Middle frontal gyrus (tissue), 1 donor: ENCODE measurements around the gene PPFIA1.

Experiments
- DNase-seq: peaks from one replicate; pipeline ENCODE4 v3.0.0-alpha.2; 2015; ENCODE audit warnings: low spot score; ENCODE audit errors: extremely low spot score

PPFIA1 gene

GRCh38 chr11:70297341-70297740 is 26.9 kb downstream of the PPFIA1 start:
- no peak for DNase-seq

DNA sequence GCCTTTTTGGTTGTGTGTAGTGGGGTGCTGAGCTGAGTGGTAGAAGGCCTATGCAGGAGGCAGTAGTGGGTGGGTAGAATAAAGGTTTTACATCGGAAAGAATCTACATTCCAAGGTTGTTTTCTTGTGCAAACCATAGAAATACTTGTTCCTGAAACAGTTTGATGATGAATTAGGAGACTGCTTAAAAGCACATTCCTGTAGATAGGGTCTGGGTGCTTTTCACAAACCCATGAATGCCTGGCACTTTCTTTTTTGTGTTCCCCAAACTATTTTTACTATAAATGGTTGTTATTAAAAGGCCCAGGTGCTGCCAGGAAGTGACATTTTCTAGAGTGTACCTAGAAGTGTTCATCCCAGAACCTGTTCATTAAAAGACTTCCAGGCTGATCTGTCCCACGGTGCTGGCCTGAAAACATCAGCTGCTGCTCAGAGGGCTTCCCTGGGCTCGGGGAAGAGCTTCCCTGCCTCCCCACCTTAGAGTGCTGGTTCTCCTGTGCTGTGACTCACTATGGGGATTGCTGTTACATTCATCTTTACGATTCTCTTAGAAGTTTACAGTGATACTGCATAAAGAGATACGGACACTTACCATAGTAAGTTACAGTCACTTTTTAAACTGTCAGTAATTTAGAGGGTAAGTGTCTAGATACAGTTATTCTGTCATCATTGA is 27.9 kb downstream of the PPFIA1 start:
- no peak for DNase-seq

GRCh38 chr11:70299636-70300035 is 29.1 kb downstream of the PPFIA1 start:
- DNase-seq, result no peak

- DNase-seq, result no peak
Observed at GRCh38 chr11:70301191-70301590, 30.7 kb downstream of the PPFIA1 start.

DNA sequence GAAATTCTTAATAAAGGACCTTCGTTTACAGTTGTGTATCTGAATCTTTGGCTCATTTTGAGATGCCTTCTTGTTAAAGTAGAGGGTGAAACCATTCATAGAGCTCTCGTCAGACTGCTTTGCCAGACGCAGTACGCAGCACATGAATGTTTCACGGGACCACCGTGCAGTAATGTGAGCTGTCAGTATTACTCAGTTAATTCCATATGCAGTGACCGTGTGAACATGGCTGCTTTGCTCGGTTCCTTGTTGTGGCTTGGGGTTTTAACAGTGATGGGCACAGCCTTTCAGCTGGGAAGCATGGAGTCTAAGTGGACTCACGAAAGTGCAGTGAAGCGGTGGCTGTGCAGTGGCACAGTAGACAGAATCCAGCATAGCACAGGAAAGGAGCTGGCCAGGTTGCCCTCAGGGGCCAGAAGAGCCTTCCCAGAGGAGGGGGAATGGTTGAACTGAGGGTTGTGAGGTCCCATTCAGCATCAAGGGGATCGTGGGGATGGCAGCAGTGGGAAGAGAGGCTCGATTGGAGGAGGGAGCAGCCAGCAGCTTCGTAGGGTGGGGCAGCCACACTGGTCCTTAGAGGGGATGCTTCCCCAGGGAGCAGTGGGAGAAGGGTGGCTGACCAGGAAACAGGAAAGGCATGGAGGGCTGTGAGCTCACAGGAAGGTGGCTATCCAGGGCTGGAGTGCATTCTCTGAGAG is 31.4 kb downstream of the PPFIA1 start:
- DNase-seq, result no peak

DNA sequence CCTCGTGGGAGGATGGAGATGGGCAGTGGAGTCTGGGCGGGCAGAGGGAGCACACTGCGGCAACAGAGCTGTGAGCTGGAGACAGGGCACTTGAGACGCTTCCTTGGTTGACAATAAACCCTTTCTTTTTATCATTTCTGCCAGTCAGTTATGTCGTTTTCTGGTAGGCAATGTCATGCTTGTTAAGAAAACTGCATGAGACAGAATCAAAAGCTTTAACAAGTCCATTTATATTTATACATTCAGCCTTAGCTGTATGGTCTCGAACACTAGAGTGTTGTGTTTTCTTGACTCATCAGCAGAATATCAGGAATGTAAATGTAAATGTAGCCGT is 31.9 kb downstream of the PPFIA1 start:
- DNase-seq, result no peak

- no peak for DNase-seq
Observed at GRCh38 chr11:70303070-70303469, 32.6 kb downstream of the PPFIA1 start.

DNA sequence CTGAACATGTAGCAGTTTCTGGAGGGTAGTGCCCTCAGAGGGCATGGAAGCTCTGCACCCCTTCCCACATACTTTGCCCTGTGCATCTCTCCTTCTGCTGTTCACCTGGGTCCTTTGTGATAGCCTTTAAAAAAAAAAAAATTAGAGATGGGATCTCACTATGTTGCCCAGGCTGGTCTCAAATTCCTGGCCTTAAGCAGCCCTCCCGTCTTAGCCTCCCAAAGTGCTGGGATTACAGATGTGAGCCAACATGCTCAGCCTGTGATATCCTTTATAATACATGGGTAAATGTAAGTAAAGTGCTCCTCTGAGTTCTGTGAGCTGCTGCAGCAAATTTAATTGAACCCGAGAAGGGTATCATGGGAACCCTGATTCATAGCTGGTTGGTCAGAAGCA is 33.7 kb downstream of the PPFIA1 start:
- no peak for DNase-seq

- DNase-seq, result no peak
Observed at GRCh38 chr11:70305501-70305900, 35.0 kb downstream of the PPFIA1 start.

DNA sequence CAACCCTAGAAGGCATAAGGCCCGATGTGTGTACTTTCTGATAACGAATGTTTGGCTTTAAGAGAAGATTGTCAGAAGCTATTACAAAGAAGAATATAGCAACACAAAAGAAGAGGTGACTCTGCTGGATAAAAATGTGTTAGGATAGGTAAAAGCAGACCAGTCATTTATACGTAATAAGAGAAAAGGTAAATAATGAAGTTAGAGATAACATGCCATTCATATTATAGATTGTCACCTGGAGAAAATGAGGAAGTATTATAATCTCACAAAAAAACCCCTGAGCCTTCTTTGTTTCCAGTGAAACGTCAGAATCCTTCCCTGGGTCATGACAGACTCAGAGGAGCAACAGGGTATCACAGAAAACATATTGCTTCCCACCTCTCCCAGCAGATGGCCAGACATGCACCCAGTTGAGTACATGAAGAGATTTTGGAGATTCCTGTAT is 36.1 kb downstream of the PPFIA1 start:
- no peak for DNase-seq

DNA sequence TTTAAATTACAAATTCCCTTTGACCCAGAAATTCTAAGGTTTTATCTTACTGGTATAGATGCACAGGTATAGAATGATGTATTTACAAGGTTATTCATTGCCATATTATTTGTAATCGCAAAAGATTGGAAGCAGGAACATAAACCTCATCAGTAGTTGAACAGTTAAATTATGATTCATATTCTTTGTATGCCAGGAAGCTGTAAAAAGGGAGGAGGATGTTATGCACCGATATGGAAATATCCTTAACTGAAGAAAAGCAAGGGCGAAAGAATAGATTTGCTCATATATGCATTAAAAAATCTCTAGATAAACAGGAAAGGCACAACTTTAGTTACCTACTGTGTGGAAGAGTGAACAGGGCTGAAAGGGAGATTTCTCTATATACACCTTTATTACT is 36.7 kb downstream of the PPFIA1 start:
- DNase-seq, result no peak

DNA sequence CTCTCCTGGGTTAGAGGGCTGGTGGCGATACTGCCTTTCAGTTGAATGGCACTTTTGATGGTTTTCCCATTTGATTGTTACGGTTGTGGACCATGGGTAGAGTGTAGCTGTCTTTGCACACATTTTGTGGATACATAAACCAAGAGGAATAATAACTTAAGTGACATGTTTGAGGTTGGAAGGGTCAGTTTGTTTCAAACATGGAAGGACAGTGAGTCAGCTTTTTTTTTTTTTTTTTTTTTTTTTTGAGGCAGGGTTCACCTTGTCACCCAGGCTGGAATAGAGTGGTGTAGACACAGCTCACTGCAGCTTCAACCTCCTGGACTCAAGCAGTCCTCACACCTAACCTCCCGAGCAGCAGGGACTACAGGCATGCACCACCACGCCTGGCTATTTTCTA is 41.1 kb downstream of the PPFIA1 start:
- DNase-seq, result no peak

GRCh38 chr11:70312401-70313357 is 42.2 kb downstream of the PPFIA1 start:
- no peak for DNase-seq

- no peak for DNase-seq
Observed at GRCh38 chr11:70313945-70314344, 43.5 kb downstream of the PPFIA1 start.

- DNase-seq, result no peak
Observed at GRCh38 chr11:70314730-70315129, 44.2 kb downstream of the PPFIA1 start.

- no peak for DNase-seq
Observed at GRCh38 chr11:70315716-70316115, 45.2 kb downstream of the PPFIA1 start.

- no peak for DNase-seq
Observed at GRCh38 chr11:70317581-70318305, 47.3 kb downstream of the PPFIA1 start.

- DNase-seq, result no peak
Observed at GRCh38 chr11:70319396-70320076, 49.0 kb downstream of the PPFIA1 start.

GRCh38 chr11:70322666-70323065 is 52.2 kb downstream of the PPFIA1 start:
- DNase-seq, result no peak

DNA sequence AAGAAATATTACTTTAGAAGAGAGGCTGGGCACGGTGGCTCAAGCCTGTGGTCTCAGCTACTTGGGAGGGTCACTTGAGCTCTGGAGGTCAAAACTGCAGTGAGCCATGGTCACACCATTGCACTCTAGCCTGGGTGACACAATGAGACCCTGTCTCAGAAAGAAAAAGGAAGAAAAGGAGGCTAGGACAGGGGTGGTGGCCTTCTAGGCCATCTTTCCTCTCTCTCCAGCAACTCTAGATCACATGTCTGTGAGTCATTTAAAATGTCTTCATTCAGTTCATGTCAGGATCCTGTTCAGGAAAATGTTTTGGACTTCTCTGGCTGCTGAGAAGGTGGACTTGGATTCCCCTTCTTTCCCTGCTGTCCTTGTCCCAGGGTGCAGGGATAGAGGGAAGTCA is 53.3 kb downstream of the PPFIA1 start:
- no peak for DNase-seq
